ENCODE measurements around the gene WWC2.
A peak's percentile ranks its signal among the peaks of the same experiment; 100 is the strongest.

The WWC2 gene

GRCh38 chr4:183254162-183254561, 155.1 kb downstream of the WWC2 start:
- no peak overlapping the region for H3K27ac ChIP-seq (ENCODE audit: low read length)
- H3K4me1 ChIP-seq (ENCODE audit: control insufficient read depth, insufficient read depth, low read length), result peaks cover 7% of the 10 kb centered on the region
- H3K36me3 ChIP-seq (ENCODE audit: control insufficient read depth in 2 of 2, insufficient read depth in 2 of 2, low read length in 2 of 2), result peaks cover 2 to 8% of the 10 kb centered on the region in 2 donors
- no peak overlapping the region for H3K4me3 ChIP-seq (ENCODE audit: low read length in 2 of 2)
- no peak overlapping the region for H3K9ac ChIP-seq (ENCODE audit: low read length in 2 of 2)
- no peaks in the 10 kb centered on the region for H3K27me3 ChIP-seq (ENCODE audit: control insufficient read depth in 1 of 2, insufficient read depth in 2 of 2, low read length in 2 of 2)
- H3K9me3 ChIP-seq (ENCODE audit: control insufficient read depth in 2 of 2, low read length in 2 of 2), result no peaks in the 10 kb centered on the region

- H3K4me1 ChIP-seq (ENCODE audit: control insufficient read depth, insufficient read depth, low read length), result peaks cover 7% of the 10 kb centered on the region
- peaks cover 4 to 7% of the 10 kb centered on the region in 2 donors for H3K36me3 ChIP-seq (ENCODE audit: control insufficient read depth in 2 of 2, insufficient read depth in 2 of 2, low read length in 2 of 2)
- H3K4me3 ChIP-seq (ENCODE audit: low read length in 2 of 2), result no peak overlapping the region
- H3K27ac ChIP-seq (ENCODE audit: low read length), result no peak overlapping the region
- no peaks in the 10 kb centered on the region for H3K9me3 ChIP-seq (ENCODE audit: control insufficient read depth in 2 of 2, low read length in 2 of 2)
- no peak overlapping the region for H3K9ac ChIP-seq (ENCODE audit: low read length in 2 of 2)
- H3K27me3 ChIP-seq (ENCODE audit: control insufficient read depth in 1 of 2, insufficient read depth in 2 of 2, low read length in 2 of 2), result no peaks in the 10 kb centered on the region
Measured at GRCh38 chr4:183255487-183255886, 156.4 kb downstream of the WWC2 start.

GRCh38 chr4:183256343-183256742, 157.3 kb downstream of the WWC2 start:
- Histone ChIP-seq H3K4me1 (ENCODE audit: control insufficient read depth, insufficient read depth, low read length) (peaks cover 7% of the 10 kb centered on the region), H3K4me3 (ENCODE audit: low read length in 2 of 2) (peak overlapping the region in 1 of 2 donors; percentile 17), H3K36me3 (ENCODE audit: control insufficient read depth in 2 of 2, insufficient read depth in 2 of 2, low read length in 2 of 2) (peaks cover 13 to 15% of the 10 kb centered on the region in 2 donors), H3K9ac (ENCODE audit: low read length in 2 of 2) (peak overlapping the region in 1 of 2 donors; percentile 22), H3K27me3 (ENCODE audit: control insufficient read depth in 1 of 2, insufficient read depth in 2 of 2, low read length in 2 of 2) (no peaks in the 10 kb centered on the region), H3K27ac (ENCODE audit: low read length) (peak overlapping the region; percentile 6), H3K9me3 (ENCODE audit: control insufficient read depth in 2 of 2, low read length in 2 of 2) (no peaks in the 10 kb centered on the region)

- no peak overlapping the region for H3K4me3 ChIP-seq (ENCODE audit: low read length in 2 of 2)
- H3K4me1 ChIP-seq (ENCODE audit: control insufficient read depth, insufficient read depth, low read length), result peaks cover 7% of the 10 kb centered on the region
- peak overlapping the region; percentile 6 for H3K27ac ChIP-seq (ENCODE audit: low read length)
- H3K27me3 ChIP-seq (ENCODE audit: control insufficient read depth in 1 of 2, insufficient read depth in 2 of 2, low read length in 2 of 2), result no peaks in the 10 kb centered on the region
- H3K9me3 ChIP-seq (ENCODE audit: control insufficient read depth in 2 of 2, low read length in 2 of 2), result no peaks in the 10 kb centered on the region
- H3K9ac ChIP-seq (ENCODE audit: low read length in 2 of 2), result peak overlapping the region in 1 of 2 donors; percentile 22
- peaks cover 13 to 15% of the 10 kb centered on the region in 2 donors for H3K36me3 ChIP-seq (ENCODE audit: control insufficient read depth in 2 of 2, insufficient read depth in 2 of 2, low read length in 2 of 2)
Measured at GRCh38 chr4:183256756-183257385, 157.8 kb downstream of the WWC2 start.

GRCh38 chr4:183257808-183258207, 158.8 kb downstream of the WWC2 start:
- peaks cover 10 to 13% of the 10 kb centered on the region in 2 donors for H3K36me3 ChIP-seq (ENCODE audit: control insufficient read depth in 2 of 2, insufficient read depth in 2 of 2, low read length in 2 of 2)
- no peaks in the 10 kb centered on the region for H3K27me3 ChIP-seq (ENCODE audit: control insufficient read depth in 1 of 2, insufficient read depth in 2 of 2, low read length in 2 of 2)
- H3K4me1 ChIP-seq (ENCODE audit: control insufficient read depth, insufficient read depth, low read length), result peaks cover 11% of the 10 kb centered on the region
- no peak overlapping the region for H3K9ac ChIP-seq (ENCODE audit: low read length in 2 of 2)
- H3K27ac ChIP-seq (ENCODE audit: low read length), result no peak overlapping the region
- no peaks in the 10 kb centered on the region for H3K9me3 ChIP-seq (ENCODE audit: control insufficient read depth in 2 of 2, low read length in 2 of 2)
- no peak overlapping the region for H3K4me3 ChIP-seq (ENCODE audit: low read length in 2 of 2)

GRCh38 chr4:183260491-183261151, 161.6 kb downstream of the WWC2 start:
- no peak overlapping the region for H3K4me3 ChIP-seq (ENCODE audit: low read length in 2 of 2)
- no peaks in the 10 kb centered on the region for H3K9me3 ChIP-seq (ENCODE audit: control insufficient read depth in 2 of 2, low read length in 2 of 2)
- no peak overlapping the region for H3K27ac ChIP-seq (ENCODE audit: low read length)
- no peaks in the 10 kb centered on the region for H3K27me3 ChIP-seq (ENCODE audit: control insufficient read depth in 1 of 2, insufficient read depth in 2 of 2, low read length in 2 of 2)
- H3K9ac ChIP-seq (ENCODE audit: low read length in 2 of 2), result no peak overlapping the region
- peaks cover 11 to 21% of the 10 kb centered on the region in 2 donors for H3K36me3 ChIP-seq (ENCODE audit: control insufficient read depth in 2 of 2, insufficient read depth in 2 of 2, low read length in 2 of 2)
- H3K4me1 ChIP-seq (ENCODE audit: control insufficient read depth, insufficient read depth, low read length), result peaks cover 11% of the 10 kb centered on the region

- H3K36me3 ChIP-seq (ENCODE audit: control insufficient read depth in 2 of 2, insufficient read depth in 2 of 2, low read length in 2 of 2), result peaks cover 15 to 27% of the 10 kb centered on the region in 2 donors
- no peaks in the 10 kb centered on the region for H3K9me3 ChIP-seq (ENCODE audit: control insufficient read depth in 2 of 2, low read length in 2 of 2)
- H3K4me3 ChIP-seq (ENCODE audit: low read length in 2 of 2), result no peak overlapping the region
- H3K27ac ChIP-seq (ENCODE audit: low read length), result peak overlapping the region; percentile 4
- H3K27me3 ChIP-seq (ENCODE audit: control insufficient read depth in 1 of 2, insufficient read depth in 2 of 2, low read length in 2 of 2), result no peaks in the 10 kb centered on the region
- H3K4me1 ChIP-seq (ENCODE audit: control insufficient read depth, insufficient read depth, low read length), result peaks cover 5% of the 10 kb centered on the region
- H3K9ac ChIP-seq (ENCODE audit: low read length in 2 of 2), result peak overlapping the region; percentile 7 to 14
Measured at GRCh38 chr4:183261953-183262775, 163.1 kb downstream of the WWC2 start.

GRCh38 chr4:183262776-183263100, 163.7 kb downstream of the WWC2 start:
- H3K9ac ChIP-seq (ENCODE audit: low read length in 2 of 2), result peak overlapping the region in 1 of 2 donors; percentile 7
- peaks cover 5% of the 10 kb centered on the region for H3K4me1 ChIP-seq (ENCODE audit: control insufficient read depth, insufficient read depth, low read length)
- no peak overlapping the region for H3K27ac ChIP-seq (ENCODE audit: low read length)
- no peaks in the 10 kb centered on the region for H3K9me3 ChIP-seq (ENCODE audit: control insufficient read depth in 2 of 2, low read length in 2 of 2)
- peaks cover 15 to 31% of the 10 kb centered on the region in 2 donors for H3K36me3 ChIP-seq (ENCODE audit: control insufficient read depth in 2 of 2, insufficient read depth in 2 of 2, low read length in 2 of 2)
- no peak overlapping the region for H3K4me3 ChIP-seq (ENCODE audit: low read length in 2 of 2)
- H3K27me3 ChIP-seq (ENCODE audit: control insufficient read depth in 1 of 2, insufficient read depth in 2 of 2, low read length in 2 of 2), result no peaks in the 10 kb centered on the region

GRCh38 chr4:183263787-183264386, 164.8 kb downstream of the WWC2 start:
- H3K4me3 ChIP-seq (ENCODE audit: low read length in 2 of 2), result no peak overlapping the region
- H3K4me1 ChIP-seq (ENCODE audit: control insufficient read depth, insufficient read depth, low read length), result peaks cover 5% of the 10 kb centered on the region
- H3K27ac ChIP-seq (ENCODE audit: low read length), result no peak overlapping the region
- H3K9ac ChIP-seq (ENCODE audit: low read length in 2 of 2), result no peak overlapping the region
- no peaks in the 10 kb centered on the region for H3K27me3 ChIP-seq (ENCODE audit: control insufficient read depth in 1 of 2, insufficient read depth in 2 of 2, low read length in 2 of 2)
- H3K36me3 ChIP-seq (ENCODE audit: control insufficient read depth in 2 of 2, insufficient read depth in 2 of 2, low read length in 2 of 2), result peaks cover 15 to 33% of the 10 kb centered on the region in 2 donors
- no peaks in the 10 kb centered on the region for H3K9me3 ChIP-seq (ENCODE audit: control insufficient read depth in 2 of 2, low read length in 2 of 2)

- peaks cover 5% of the 10 kb centered on the region for H3K4me1 ChIP-seq (ENCODE audit: control insufficient read depth, insufficient read depth, low read length)
- no peak overlapping the region for H3K4me3 ChIP-seq (ENCODE audit: low read length in 2 of 2)
- H3K27me3 ChIP-seq (ENCODE audit: control insufficient read depth in 1 of 2, insufficient read depth in 2 of 2, low read length in 2 of 2), result no peaks in the 10 kb centered on the region
- H3K9me3 ChIP-seq (ENCODE audit: control insufficient read depth in 2 of 2, low read length in 2 of 2), result no peaks in the 10 kb centered on the region
- H3K27ac ChIP-seq (ENCODE audit: low read length), result no peak overlapping the region
- no peak overlapping the region for H3K9ac ChIP-seq (ENCODE audit: low read length in 2 of 2)
- H3K36me3 ChIP-seq (ENCODE audit: control insufficient read depth in 2 of 2, insufficient read depth in 2 of 2, low read length in 2 of 2), result peaks cover 15 to 39% of the 10 kb centered on the region in 2 donors
Measured at GRCh38 chr4:183264614-183265013, 165.6 kb downstream of the WWC2 start.

Data from stomach smooth muscle (tissue), 2 donors.